ENCODE data around the gene BTN3A1. TPM values are rescaled to one million over a fixed set of nuclear protein-coding genes. Genes with fewer than 3 reads are reported as not detected.
A peak's percentile ranks its signal among the peaks of the same experiment; 100 is the strongest.
"Not testable (repeated sequence)": the region's sequence is repeated elsewhere in the genome, so short reads cannot be mapped to it uniquely, and the experiment has no call there.

The BTN3A1 gene
- total and polyA plus RNA-seq, 5 donors, result 4.4 to 11.2 (median 10.5) TPM

- no peak for ATAC-seq
- H3K4me1 ChIP-seq (ENCODE audit: control insufficient read depth, insufficient read depth, low read length), result no peaks in the 10 kb centered on the region
- no peaks in the 10 kb centered on the region for H3K9me3 ChIP-seq (ENCODE audit: control insufficient read depth, low read length)
- H3K27me3 ChIP-seq (ENCODE audit: control insufficient read depth, insufficient read depth), result no peaks in the 10 kb centered on the region
- no peak overlapping the region for H3K27ac ChIP-seq (ENCODE audit: low read length)
- no peak for DNase-seq
- 93% methylated on average over 1 of the region's 1 CpG for WGBS
- no peak overlapping the region for H3K4me3 ChIP-seq (ENCODE audit: low read length)
- intact Hi-C loops (cut with DNase I), result loop anchor here in 1 of 4 donors (10.0 kb wide), 1 partner anchor 100 kb away; no protein-coding TSS in a partner anchor
Measured at GRCh38 chr6:26415036-26415614, 13.1 kb downstream of the BTN3A1 start.

- Histone ChIP-seq H3K27me3 (ENCODE audit: control insufficient read depth, insufficient read depth) (no peaks in the 10 kb centered on the region), H3K4me3 (ENCODE audit: low read length) (no peak overlapping the region), H3K9me3 (ENCODE audit: control insufficient read depth, low read length) (no peaks in the 10 kb centered on the region), H3K4me1 (ENCODE audit: control insufficient read depth, insufficient read depth, low read length) (peaks cover 2% of the 10 kb centered on the region), H3K27ac (ENCODE audit: low read length) (no peak overlapping the region)
- 90% methylated on average over 2 of the region's 2 CpGs for WGBS
- DNase-seq, result no peak
- no peak for ATAC-seq
- intact Hi-C loops (cut with DNase I), result loop anchor here in 1 of 4 donors (10.0 kb wide), 1 partner anchor 99 kb away; no protein-coding TSS in a partner anchor
Measured at GRCh38 chr6:26415791-26416190, 13.7 kb downstream of the BTN3A1 start.

- intact Hi-C loops (cut with DNase I), result loop anchor here in 1 of 4 donors (10.0 kb wide), 1 partner anchor 99 kb away; no protein-coding TSS in a partner anchor
- no peaks in the 10 kb centered on the region for H3K9me3 ChIP-seq (ENCODE audit: control insufficient read depth, low read length)
- ATAC-seq (no peak), DNase-seq (no peak)
- H3K27me3 ChIP-seq (ENCODE audit: control insufficient read depth, insufficient read depth), result no peaks in the 10 kb centered on the region
- no peak overlapping the region for H3K4me3 ChIP-seq (ENCODE audit: low read length)
- WGBS, result 94% methylated on average over 1 of the region's 1 CpG
- H3K27ac ChIP-seq (ENCODE audit: low read length), result no peak overlapping the region
- peaks cover 3% of the 10 kb centered on the region for H3K4me1 ChIP-seq (ENCODE audit: control insufficient read depth, insufficient read depth, low read length)
Measured at GRCh38 chr6:26416288-26416687, 14.2 kb downstream of the BTN3A1 start.

GRCh38 chr6:26418077-26418476 is 16.0 kb downstream of the BTN3A1 start:
- not testable (repeated sequence) for H3K27me3 ChIP-seq (ENCODE audit: control insufficient read depth, insufficient read depth); ATAC-seq; H3K27ac ChIP-seq (ENCODE audit: low read length); H3K4me3 ChIP-seq (ENCODE audit: low read length); H3K9me3 ChIP-seq (ENCODE audit: control insufficient read depth, low read length); DNase-seq
- peaks cover 10% of the 10 kb centered on the region for H3K4me1 ChIP-seq (ENCODE audit: control insufficient read depth, insufficient read depth, low read length)
- WGBS, result 95% methylated on average over 2 of the region's 2 CpGs
- intact Hi-C loops (cut with DNase I), result loop anchor here in 1 of 4 donors (10.0 kb wide), 1 partner anchor 97 kb away; no protein-coding TSS in a partner anchor

GRCh38 chr6:26418795-26419194 is 16.7 kb downstream of the BTN3A1 start:
- 99% methylated on average over 3 of the region's 3 CpGs for WGBS
- ATAC-seq; H3K27me3 ChIP-seq (ENCODE audit: control insufficient read depth, insufficient read depth); DNase-seq; H3K4me3 ChIP-seq (ENCODE audit: low read length); H3K27ac ChIP-seq (ENCODE audit: low read length); H3K9me3 ChIP-seq (ENCODE audit: control insufficient read depth, low read length): not testable (repeated sequence)
- intact Hi-C loops (cut with DNase I), result loop anchor here in 1 of 4 donors (10.0 kb wide), 1 partner anchor 96 kb away; no protein-coding TSS in a partner anchor
- H3K4me1 ChIP-seq (ENCODE audit: control insufficient read depth, insufficient read depth, low read length), result peaks cover 10% of the 10 kb centered on the region

GRCh38 chr6:26420688-26421171 is 18.7 kb downstream of the BTN3A1 start:
- intact Hi-C loops (cut with DNase I), result no loop called here
- peaks cover 10% of the 10 kb centered on the region for H3K4me1 ChIP-seq (ENCODE audit: control insufficient read depth, insufficient read depth, low read length)
- H3K27me3 ChIP-seq (ENCODE audit: control insufficient read depth, insufficient read depth), result no peaks in the 10 kb centered on the region
- WGBS, result 32% methylated on average over 4 of the region's 4 CpGs
- peak; percentile 30 to 50 for ATAC-seq
- H3K9me3 ChIP-seq (ENCODE audit: control insufficient read depth, low read length), result no peaks in the 10 kb centered on the region
- H3K27ac ChIP-seq (ENCODE audit: low read length), result peak overlapping the region; percentile 88
- H3K4me3 ChIP-seq (ENCODE audit: low read length), result peak overlapping the region; percentile 64
- DNase-seq, result peak in 1 of 3 donors; percentile 58

- DNase-seq, result peak; percentile 65 to 80 (median 78)
- WGBS, result 0% methylated on average over 31 of the region's 31 CpGs
- Histone ChIP-seq H3K4me1 (ENCODE audit: control insufficient read depth, insufficient read depth, low read length) (peaks cover 10% of the 10 kb centered on the region), H3K27ac (ENCODE audit: low read length) (peak overlapping the region; percentile 62), H3K9me3 (ENCODE audit: control insufficient read depth, low read length) (no peaks in the 10 kb centered on the region), H3K4me3 (ENCODE audit: low read length) (peak overlapping the region; percentile 64), H3K27me3 (ENCODE audit: control insufficient read depth, insufficient read depth) (no peaks in the 10 kb centered on the region)
- intact Hi-C loops (cut with DNase I), result no loop called here
- ATAC-seq, result peak; percentile 99
Measured at GRCh38 chr6:26421259-26422144, 19.4 kb downstream of the BTN3A1 start.

GRCh38 chr6:26422329-26422728 is 20.3 kb downstream of the BTN3A1 start:
- ATAC-seq (no peak), DNase-seq (no peak)
- intact Hi-C loops (cut with DNase I), result no loop called here
- no peaks in the 10 kb centered on the region for H3K27me3 ChIP-seq (ENCODE audit: control insufficient read depth, insufficient read depth)
- WGBS, result 91% methylated on average over 3 of the region's 3 CpGs
- no peak overlapping the region for H3K27ac ChIP-seq (ENCODE audit: low read length)
- peaks cover 10% of the 10 kb centered on the region for H3K4me1 ChIP-seq (ENCODE audit: control insufficient read depth, insufficient read depth, low read length)
- peak overlapping the region; percentile 64 for H3K4me3 ChIP-seq (ENCODE audit: low read length)
- H3K9me3 ChIP-seq (ENCODE audit: control insufficient read depth, low read length), result no peaks in the 10 kb centered on the region

- intact Hi-C loops (cut with DNase I), result no loop called here
- Histone ChIP-seq H3K9me3 (ENCODE audit: control insufficient read depth, low read length) (no peaks in the 10 kb centered on the region), H3K27me3 (ENCODE audit: control insufficient read depth, insufficient read depth) (no peaks in the 10 kb centered on the region), H3K4me3 (ENCODE audit: low read length) (no peak overlapping the region), H3K27ac (ENCODE audit: low read length) (no peak overlapping the region), H3K4me1 (ENCODE audit: control insufficient read depth, insufficient read depth, low read length) (peaks cover 7% of the 10 kb centered on the region)
- ATAC-seq (no peak), DNase-seq (no peak)
- 96% methylated on average over 5 of the region's 5 CpGs for WGBS
Measured at GRCh38 chr6:26426691-26427450, 24.8 kb downstream of the BTN3A1 start.

- H3K27ac ChIP-seq (ENCODE audit: low read length), result no peak overlapping the region
- peaks cover 7% of the 10 kb centered on the region for H3K4me1 ChIP-seq (ENCODE audit: control insufficient read depth, insufficient read depth, low read length)
- no peak overlapping the region for H3K4me3 ChIP-seq (ENCODE audit: low read length)
- ATAC-seq, result no peak
- H3K27me3 ChIP-seq (ENCODE audit: control insufficient read depth, insufficient read depth), result no peaks in the 10 kb centered on the region
- no peaks in the 10 kb centered on the region for H3K9me3 ChIP-seq (ENCODE audit: control insufficient read depth, low read length)
- WGBS, result 94% methylated on average over 3 of the region's 3 CpGs
- intact Hi-C loops (cut with DNase I), result no loop called here
- DNase-seq, result no peak
Measured at GRCh38 chr6:26427451-26427809, 25.4 kb downstream of the BTN3A1 start.
